Stimulated activated CD8-positive, alpha-beta memory T cell treated with anti-CD3 and anti-CD28 coated beads, Interleukin-12 subunit alpha, Interleukin-12 subunit beta, amount 100 ng/mL, for 4 hours (primary cell): Measurements from ENCODE around the gene SLC22A23.

Experiments used
- DNase-seq: peaks from one replicate; pipeline ENCODE4 v3.0.0-alpha.2; 2020; ENCODE audit warnings: low read depth

SLC22A23 gene

DNA sequence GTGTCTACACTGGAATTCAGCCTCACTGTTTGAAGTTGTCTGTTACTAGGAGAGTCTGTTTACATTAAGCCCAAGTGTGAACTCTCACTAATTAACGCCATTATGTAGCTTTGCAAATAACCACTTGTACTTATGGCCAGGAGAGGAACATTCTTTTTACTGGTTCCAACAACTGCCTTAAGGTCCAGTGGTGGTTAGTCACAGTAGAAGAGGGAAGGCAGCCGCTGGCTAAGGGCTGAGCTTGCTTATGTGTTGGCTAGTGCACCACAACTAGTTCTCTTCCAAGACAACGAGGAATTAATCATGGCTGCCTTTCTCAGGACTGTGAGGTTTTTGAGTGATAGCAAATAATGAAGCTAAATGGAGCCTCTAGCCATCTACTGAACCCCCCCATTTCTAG, 14.9 kb upstream of the SLC22A23 start:
- DNase-seq = no peak

GRCh38 chr6:3471286-3471685, 14.4 kb upstream of the SLC22A23 start:
- no peak for DNase-seq

GRCh38 chr6:3468585-3468984, 11.7 kb upstream of the SLC22A23 start:
- no peak for DNase-seq

GRCh38 chr6:3467996-3468395, 11.1 kb upstream of the SLC22A23 start:
- no peak for DNase-seq

DNA sequence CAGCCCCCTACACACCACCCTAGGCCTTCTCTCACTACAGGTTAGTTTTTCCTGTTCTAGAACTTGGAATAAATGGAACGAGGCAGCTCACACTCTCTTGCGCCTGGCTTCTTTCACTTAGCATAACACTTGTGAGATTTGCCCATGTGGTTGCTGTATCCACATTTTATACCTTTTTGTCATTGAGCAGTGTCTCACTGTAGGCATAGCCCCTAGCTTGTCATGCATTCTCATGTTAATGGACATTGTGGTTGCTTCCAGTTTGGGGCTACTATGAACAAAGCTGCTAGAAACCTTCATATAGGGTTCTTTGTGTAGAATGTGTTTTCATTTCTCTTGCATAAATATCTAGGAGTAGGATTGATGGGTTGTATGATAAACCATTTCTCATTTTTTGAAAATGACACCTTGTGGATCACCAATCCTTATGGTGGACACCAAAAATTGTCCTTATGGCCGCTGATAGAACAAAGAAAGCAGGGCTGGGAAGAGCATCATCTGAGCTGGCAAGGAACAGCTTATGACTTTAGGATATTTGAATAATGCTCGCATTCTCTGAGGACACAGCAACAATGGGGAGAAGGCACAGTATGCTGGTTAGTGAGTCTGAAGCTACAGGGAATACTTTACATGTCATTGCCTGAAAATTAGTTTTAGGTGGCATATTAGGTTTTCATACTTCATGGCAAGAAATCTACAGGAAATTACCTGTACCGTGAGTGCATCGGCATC, 9.8 kb upstream of the SLC22A23 start:
- DNase-seq = no peak

DNA sequence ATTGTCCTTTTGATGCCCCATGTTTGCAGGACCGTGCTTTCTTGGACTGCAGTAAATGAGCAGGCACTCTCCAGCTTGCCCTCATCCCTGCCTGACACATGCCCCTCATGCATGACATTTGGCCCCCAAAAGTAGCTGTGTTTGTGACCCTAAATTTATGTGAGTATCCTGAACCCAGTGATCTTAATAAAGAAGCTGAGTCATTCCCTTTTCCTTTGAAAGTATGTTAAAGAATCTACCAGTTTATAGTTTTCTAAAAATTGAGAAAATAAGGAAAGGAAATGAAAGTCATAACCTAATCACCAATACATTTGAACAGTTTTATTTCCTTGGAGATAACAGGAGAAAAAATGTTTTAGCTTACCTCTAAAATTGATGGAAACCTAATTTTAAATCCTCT, 3.4 kb upstream of the SLC22A23 start:
- DNase-seq = no peak

DNA sequence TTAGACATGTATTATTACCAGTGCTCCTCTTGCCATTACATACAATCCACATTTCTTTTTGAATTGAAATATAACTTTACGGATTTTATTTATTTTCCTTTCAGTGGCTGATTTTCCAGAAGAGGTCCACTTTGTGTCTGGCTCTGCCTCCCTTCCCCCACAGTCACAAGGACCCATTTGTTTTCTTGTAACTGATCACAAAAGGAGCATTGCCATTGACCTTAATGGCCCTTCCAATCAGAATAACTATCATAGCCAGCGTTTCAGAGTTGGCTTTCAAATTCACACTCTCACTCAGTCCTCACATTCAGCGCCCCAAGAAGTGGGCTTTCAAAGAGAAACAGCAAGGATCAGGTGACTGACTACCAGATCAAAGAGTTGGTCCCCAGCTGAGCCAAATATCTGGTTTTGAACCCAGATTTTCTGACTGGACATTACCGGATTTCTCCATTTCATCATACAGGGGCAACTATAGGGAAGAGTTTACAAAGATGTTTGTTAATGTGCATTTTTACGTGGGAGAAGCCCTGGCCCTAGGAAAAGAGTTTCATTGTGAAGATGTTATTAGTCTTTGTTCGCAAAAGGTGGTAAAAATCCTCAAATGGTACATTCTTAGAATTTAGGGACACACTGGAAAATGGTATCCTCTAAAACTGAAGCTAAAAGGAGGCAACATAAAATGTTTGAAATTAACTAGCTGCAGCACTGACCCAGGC, 2.0 kb upstream of the SLC22A23 start:
- DNase-seq = no peak

- DNase-seq = no peak
Measured at GRCh38 chr6:3457710-3458602, 1.1 kb upstream of the SLC22A23 start.

DNA sequence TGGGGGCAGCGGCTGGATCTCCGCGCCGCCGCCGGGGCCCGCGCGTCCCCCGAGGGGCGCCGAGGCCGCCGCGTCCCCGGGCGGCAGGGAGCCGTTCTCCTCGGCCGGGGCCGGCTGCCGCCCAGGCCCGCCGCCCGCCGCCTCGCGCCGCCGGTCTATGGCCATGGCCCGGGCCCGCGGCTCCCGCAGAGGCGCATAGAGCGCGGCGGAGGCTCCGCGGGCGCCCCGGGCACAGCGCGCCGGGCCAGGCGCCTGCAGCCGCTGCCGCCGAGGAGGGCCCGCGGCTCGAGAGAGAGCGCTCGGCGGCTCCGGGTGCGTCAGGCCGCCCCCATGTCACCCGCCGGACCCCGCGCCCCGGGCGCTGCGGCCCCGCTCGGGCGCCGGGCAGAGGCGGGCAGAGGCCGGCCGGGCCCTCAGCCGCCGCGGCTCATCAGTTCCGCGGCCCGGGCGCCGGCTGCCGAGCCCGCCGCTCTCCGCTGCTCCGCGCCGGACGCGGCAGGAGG, 404 bp downstream of the SLC22A23 start:
- no peak for DNase-seq

DNA sequence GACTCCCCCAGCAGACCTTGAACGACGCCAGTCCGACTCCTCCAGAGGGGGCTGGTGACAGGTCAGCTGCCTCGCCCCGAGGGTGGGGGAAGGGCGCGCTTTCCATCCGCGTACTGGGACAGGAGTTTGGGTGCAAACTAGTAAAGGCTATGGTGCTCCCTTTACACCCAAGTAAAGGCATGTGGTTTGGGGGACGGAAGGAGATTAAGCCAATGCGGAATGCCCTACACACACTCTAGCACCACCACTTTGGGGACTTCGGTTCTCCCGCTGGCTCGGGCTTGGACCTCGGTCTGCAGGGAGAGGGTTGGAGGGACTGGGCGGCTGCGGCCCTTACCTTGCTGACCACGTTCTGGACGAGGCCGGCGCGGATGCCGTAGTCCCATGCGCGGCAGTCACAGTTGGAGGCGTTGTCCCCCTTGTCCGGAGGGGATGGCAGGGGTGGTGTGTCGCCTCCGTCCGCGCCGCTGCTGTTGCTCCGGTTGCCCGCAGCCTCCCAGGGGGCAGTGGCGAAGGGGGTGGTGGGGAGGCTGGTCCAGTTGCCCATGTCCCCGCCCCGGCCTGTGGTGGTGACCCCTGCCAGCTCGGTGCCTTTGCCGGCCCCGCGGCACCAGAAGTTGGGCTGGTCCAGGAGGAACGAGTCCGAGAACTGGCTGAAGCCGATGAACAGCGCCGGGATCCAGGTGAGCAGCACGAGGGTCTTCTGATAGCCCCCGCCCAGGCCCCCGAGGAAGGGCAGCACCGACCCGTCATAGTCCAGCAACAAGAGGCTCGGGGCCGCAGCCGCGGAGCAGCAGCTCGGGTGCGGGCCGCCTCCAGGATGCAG, 1.1 kb downstream of the SLC22A23 start:
- DNase-seq = no peak

DNA sequence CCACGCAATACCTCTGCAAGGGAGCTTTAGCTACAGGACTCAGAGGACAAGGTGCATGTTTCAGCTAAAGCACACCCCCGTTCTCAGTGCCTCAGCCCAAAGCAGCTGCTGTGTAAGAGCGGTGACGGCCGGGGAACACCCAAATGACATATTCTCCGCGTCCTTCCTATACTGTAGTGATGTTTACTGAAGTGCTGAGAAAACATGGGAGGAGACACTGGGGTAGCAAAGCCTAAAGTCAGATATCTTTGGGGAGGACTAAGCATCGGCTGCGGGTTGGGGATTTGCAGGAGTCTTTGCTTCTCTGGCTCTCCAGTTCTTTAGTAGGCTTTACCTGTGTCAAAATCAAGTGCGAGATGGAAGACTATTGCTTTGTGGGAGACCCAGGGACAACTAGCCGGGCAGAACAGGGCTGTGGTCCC, 1.7 kb downstream of the SLC22A23 start:
- DNase-seq = no peak

- DNase-seq = no peak
Measured at GRCh38 chr6:3454273-3455010, 2.4 kb downstream of the SLC22A23 start.

DNA sequence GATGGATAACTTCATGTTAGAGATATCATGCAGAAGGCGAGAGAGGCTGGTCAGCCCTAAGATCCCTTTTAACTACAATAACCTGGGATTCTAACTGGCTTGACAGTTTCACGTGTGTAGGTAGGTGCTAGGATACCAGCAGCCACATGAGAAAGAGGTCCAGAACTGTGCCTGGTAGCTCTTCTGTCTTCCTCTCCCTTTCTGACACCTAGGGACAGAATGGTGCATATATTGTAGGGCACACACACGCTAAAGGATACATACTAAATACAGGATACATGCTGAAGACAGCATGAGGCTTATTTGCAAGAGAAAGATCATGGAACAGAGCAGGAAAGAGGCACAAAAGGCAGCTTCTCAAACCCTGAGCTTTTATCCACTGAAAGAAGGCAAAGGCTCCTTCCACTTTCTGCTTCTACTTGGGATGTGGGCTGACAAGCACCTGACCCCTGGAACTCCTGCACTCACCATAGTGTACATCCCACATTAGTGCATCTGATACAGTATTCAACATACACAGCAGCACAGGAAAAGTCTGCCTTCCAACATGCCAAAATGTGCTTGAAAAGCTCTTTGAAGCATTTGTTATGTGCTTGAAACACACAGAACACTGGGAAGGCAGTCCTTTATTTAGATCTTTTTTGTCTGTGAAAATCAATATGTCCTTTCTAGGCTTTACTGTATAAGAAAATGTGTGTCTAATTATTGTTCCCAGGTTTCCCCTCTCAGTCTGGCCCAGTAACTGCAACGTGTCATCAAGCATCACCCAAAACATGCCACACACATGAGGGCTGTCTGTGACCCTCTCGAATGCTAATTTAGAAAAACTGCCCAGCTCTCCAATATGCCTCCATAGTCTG, 3.2 kb downstream of the SLC22A23 start:
- no peak for DNase-seq

DNA sequence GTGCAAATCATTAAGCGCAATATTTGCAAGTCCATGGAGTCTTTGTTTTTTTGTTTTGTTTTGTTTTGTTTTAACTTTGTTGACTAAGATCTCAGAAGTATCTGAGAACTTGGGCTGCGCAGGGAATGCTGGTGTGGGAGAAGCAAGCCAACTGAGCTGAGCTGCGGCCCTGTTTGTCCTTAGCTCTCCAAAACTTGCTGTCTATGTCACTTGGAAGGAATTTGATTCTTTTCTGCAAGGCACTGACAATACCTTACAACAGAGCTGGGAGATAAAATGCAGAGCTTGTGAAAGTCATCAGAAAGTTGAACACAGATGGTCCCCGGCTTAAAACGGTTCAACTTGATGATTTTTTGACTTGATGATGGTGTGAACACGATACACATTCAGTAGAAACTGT, 5.4 kb downstream of the SLC22A23 start:
- DNase-seq = no peak

DNA sequence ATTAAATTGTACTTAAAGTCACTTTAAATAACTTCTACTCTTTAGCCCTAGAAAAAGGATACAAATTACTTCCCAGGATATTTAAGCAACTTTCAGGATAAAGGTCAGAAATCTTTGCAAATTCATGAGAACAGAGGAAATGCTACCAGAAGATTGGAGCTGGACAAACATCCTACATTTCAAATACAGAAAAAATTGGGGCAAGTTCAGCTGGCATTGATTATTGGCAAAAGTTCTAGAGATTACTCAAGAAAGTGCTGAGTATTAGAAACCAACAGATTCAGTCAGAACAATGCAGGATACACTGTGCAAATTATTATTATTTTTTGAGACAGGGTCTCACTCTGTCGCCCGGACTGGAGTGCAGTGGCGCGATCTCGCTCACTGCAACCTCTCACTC, 6.0 kb downstream of the SLC22A23 start:
- DNase-seq = no peak

- no peak for DNase-seq
Measured at GRCh38 chr6:3449750-3450305, 7.0 kb downstream of the SLC22A23 start.

GRCh38 chr6:3449321-3449720, 7.5 kb downstream of the SLC22A23 start:
- DNase-seq = no peak

DNA sequence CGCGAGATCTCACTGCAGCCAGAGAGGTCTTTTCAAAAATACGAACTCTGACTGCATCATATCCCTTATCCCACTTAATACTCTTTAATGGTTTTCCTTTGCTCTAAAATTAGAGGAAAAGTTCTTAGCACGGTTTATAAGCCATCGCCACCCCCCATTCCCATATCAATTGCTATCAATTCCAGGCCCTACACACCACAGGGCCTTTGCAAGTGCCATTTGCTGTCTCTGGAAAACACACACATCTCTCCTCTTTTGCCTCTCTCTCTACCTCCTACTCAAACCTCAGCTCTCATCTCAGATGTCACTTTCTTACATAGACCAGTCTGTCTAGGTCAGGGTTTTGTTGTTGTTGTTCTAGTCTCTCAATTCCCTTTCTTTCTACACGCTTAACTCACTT, 9.8 kb downstream of the SLC22A23 start:
- DNase-seq = no peak

GRCh38 chr6:3446184-3446583, 10.7 kb downstream of the SLC22A23 start:
- DNase-seq = no peak
